LNCAP (cell line): ENCODE data around the gene UBL5.

ENCODE experiments used
- CTCF ChIP-seq: fragments of 450-650 bp; IDR thresholded peaks from 2 replicates; pipeline ENCODE4 v1.5.1; 2017; ENCODE audit warnings: mild to moderate bottlenecking

Gene UBL5

GRCh38 chr19:9808855-9809824 lies 18.6 kb upstream of the UBL5 start:
- no peak for TF ChIP-seq CTCF

GRCh38 chr19:9811139-9811538 lies 16.6 kb upstream of the UBL5 start:
- TF ChIP-seq CTCF: no peak

- no peak for TF ChIP-seq CTCF
Measured at GRCh38 chr19:9818175-9818733, 9.5 kb upstream of the UBL5 start.

GRCh38 chr19:9818734-9819595 lies 8.8 kb upstream of the UBL5 start, which contains the start of gene FBXL12:
TSS of gene FBXL12 (minus strand) at chr19:9819079. CDS start at chr19:9818813, 266 bp downstream.
- TF ChIP-seq CTCF: no peak

GRCh38 chr19:9819596-9819909 lies 8.2 kb upstream of the UBL5 start:
- no peak for TF ChIP-seq CTCF

GRCh38 chr19:9823816-9824215 lies 3.9 kb upstream of the UBL5 start:
- TF ChIP-seq CTCF: no peak

- no peak for TF ChIP-seq CTCF
Measured at GRCh38 chr19:9828551-9829063, 889 bp downstream of the UBL5 start.
